Measurements from ENCODE around the gene USP25. TPM values are rescaled to one million over a fixed set of nuclear protein-coding genes. Genes with fewer than 3 reads are reported as not detected.

USP25 gene
- total RNA-seq, 1 experiment from 2014 or later = 42.0 TPM

GRCh38 chr21:15908187-15908586 is 178.4 kb downstream of the USP25 start:
- Mint-ChIP-seq H3K9me3 (peaks cover 26% of the 10 kb centered on the region), H3K36me3 (peaks cover 11% of the 10 kb centered on the region), H3K27ac (no peak overlapping the region), H3K4me1 (peaks cover 4% of the 10 kb centered on the region; the same call in 1 of the 2 replicates), H3K4me3 (no peak overlapping the region), H3K27me3 (ENCODE audit: low read depth) (no peaks in the 10 kb centered on the region)
- POLR2A ChIA-PET = no interaction called here
- TF ChIP-seq USF1 (CRISPR knock-in tag; IDR thresholded peaks at IDR 0.05) = no peak
- no peak for TF ChIP-seq ZNF138 (CRISPR knock-in tag; conservative IDR thresholded peaks at IDR 0.05)
- no peak for TF ChIP-seq SMAD4 (CRISPR knock-in tag; IDR thresholded peaks at IDR 0.05)
- no peak for TF ChIP-seq ELF4 (CRISPR knock-in tag; IDR thresholded peaks at IDR 0.05; ENCODE audit: low read depth)
- TF ChIP-seq NR3C1 (CRISPR knock-in tag; conservative IDR thresholded peaks at IDR 0.05; ENCODE audit: low read depth) = no peak
- no peak for TF ChIP-seq ZNF317 (CRISPR knock-in tag; IDR thresholded peaks at IDR 0.05; ENCODE audit: borderline replicate concordance, low read depth)
- no peak for TF ChIP-seq RELA (CRISPR knock-in tag; IDR thresholded peaks at IDR 0.05; ENCODE audit: borderline replicate concordance)
- no peak for TF ChIP-seq ZSCAN18 (CRISPR knock-in tag; IDR thresholded peaks at IDR 0.05)
- TF ChIP-seq ZBTB21 (CRISPR knock-in tag; IDR thresholded peaks at IDR 0.05; ENCODE audit: borderline replicate concordance) = no peak
- no peak for ATAC-seq
- CTCF ChIA-PET = no interaction called here
- no peak for DNase-seq (ENCODE audit: low spot score)

GRCh38 chr21:15928196-15928595 is 198.4 kb downstream of the USP25 start:
- H3K4me3 Mint-ChIP-seq = no peak overlapping the region
- no peak overlapping the region for H3K27ac Mint-ChIP-seq
- CTCF ChIA-PET = no interaction called here
- ATAC-seq (no peak), DNase-seq (ENCODE audit: low spot score) (no peak)
- H3K4me1 Mint-ChIP-seq = no peaks in the 10 kb centered on the region
- POLR2A ChIA-PET = no interaction called here
- H3K36me3 Mint-ChIP-seq = no peaks in the 10 kb centered on the region; the same call in 1 of the 2 replicates
- no peaks in the 10 kb centered on the region for H3K27me3 Mint-ChIP-seq (ENCODE audit: low read depth)
- H3K9me3 Mint-ChIP-seq = peaks cover 22% of the 10 kb centered on the region
- no peak for TF ChIP-seq CREB1 (CRISPR knock-in tag; IDR thresholded peaks at IDR 0.05)
- TF ChIP-seq ATF6 (CRISPR knock-in tag; IDR thresholded peaks at IDR 0.05) = no peak
- no peak for TF ChIP-seq JAZF1 (CRISPR knock-in tag; IDR thresholded peaks at IDR 0.05)
- TF ChIP-seq E2F1 (CRISPR knock-in tag; IDR thresholded peaks at IDR 0.05) = no peak
- no peak for TF ChIP-seq OVOL2 (CRISPR knock-in tag; IDR thresholded peaks at IDR 0.05; ENCODE audit: borderline replicate concordance)
- TF ChIP-seq CTCF (IDR thresholded peaks at IDR 0.05) = no peak
- no peak for TF ChIP-seq ZNF512 (CRISPR knock-in tag; IDR thresholded peaks at IDR 0.05; ENCODE audit: borderline replicate concordance)
- no peak for TF ChIP-seq ZMAT4 (CRISPR knock-in tag; IDR thresholded peaks at IDR 0.05)
- no peak for TF ChIP-seq MXD4 (CRISPR knock-in tag; IDR thresholded peaks at IDR 0.05; ENCODE audit: borderline replicate concordance)
